ENCODE measurements around the gene PLXNA2.

Gene PLXNA2

DNA sequence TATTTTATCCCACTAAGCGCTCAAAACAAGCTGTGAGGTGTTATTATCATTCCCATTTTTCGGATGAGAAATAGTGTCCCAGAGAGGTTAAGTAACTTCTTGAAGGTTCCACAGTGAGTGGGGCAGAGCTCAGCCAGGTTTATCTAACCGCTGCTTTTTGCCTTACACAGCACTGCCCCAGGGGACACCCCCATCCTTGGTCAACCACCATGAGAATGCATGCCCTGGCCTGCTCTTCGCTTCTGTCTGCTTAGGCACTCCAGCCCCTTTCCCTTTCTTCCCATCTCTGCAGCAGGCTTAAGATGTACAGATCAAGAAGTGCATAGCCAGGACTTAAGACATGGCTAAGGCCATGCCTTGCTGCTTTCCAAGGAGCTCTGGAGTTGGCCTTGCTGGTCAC lies 174.3 kb downstream of the PLXNA2 start:
- TF ChIP-seq, protein P1, sequence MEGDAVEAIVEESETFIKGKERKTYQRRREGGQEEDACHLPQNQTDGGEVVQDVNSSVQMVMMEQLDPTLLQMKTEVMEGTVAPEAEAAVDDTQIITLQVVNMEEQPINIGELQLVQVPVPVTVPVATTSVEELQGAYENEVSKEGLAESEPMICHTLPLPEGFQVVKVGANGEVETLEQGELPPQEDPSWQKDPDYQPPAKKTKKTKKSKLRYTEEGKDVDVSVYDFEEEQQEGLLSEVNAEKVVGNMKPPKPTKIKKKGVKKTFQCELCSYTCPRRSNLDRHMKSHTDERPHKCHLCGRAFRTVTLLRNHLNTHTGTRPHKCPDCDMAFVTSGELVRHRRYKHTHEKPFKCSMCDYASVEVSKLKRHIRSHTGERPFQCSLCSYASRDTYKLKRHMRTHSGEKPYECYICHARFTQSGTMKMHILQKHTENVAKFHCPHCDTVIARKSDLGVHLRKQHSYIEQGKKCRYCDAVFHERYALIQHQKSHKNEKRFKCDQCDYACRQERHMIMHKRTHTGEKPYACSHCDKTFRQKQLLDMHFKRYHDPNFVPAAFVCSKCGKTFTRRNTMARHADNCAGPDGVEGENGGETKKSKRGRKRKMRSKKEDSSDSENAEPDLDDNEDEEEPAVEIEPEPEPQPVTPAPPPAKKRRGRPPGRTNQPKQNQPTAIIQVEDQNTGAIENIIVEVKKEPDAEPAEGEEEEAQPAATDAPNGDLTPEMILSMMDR (IDR thresholded peaks at IDR 0.05), result no peak

DNA sequence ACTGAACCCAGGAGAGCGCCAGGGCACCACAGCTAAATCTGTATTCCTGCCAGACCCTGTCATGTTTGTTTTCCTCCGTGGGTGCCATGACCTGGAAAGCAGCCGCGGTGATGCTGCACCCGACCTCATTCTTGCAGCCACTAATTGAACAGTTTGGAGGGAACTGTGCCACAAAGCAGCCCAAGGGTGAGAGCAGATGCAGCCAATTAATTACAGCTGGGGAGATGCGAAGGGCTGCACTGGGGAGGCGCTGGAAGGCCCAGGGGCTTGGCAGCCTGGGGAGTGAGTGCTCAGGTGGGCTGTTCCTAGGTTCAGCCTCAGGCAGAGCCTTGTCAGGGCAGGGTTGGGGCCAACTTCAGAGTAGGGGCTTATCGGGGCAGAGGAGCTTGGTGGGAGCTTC lies 174.9 kb downstream of the PLXNA2 start:
- TF ChIP-seq, protein P1 (IDR thresholded peaks at IDR 0.05), result no peak

DNA sequence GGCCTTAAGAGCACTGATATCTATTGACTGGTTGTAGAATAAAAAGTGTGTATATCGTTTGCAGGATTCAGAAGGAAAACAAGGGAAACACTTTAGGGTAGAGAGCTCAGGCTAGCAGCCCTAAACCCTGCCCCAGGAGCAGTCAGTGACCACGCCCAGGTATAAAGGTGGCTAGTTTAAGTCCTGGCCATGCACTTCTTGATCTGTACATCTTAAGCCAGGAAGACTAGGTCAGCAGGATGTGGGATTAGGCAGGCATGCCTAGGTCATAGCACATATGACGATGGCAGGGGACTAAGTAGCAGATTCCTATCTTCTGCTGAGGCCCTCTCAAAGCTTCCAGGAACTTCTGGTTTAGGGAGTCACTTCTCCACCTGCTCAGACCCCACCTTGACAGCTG lies 175.3 kb downstream of the PLXNA2 start:
- TF ChIP-seq, protein P1 (IDR thresholded peaks at IDR 0.05), result no peak

DNA sequence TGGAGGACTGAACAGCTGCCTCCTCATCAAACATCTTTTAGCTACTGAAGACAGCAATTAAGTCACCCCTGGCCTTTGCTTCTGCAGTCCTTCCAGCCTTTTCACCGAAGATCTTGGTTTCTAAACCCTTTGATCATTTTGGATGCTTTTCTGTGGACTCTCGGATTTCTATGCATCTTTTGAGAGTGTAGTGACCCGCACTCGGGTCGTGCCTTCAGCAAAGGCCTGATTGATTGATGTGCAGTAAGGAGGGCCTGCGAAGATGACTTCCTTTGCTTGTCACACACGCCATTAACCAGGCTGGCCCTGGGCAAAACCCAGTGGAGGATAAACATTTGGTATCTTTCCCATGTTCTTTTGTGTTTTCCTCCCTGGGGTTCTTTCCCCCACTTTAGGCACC lies 175.8 kb downstream of the PLXNA2 start:
- TF ChIP-seq, protein P1 (IDR thresholded peaks at IDR 0.05), result no peak

DNA sequence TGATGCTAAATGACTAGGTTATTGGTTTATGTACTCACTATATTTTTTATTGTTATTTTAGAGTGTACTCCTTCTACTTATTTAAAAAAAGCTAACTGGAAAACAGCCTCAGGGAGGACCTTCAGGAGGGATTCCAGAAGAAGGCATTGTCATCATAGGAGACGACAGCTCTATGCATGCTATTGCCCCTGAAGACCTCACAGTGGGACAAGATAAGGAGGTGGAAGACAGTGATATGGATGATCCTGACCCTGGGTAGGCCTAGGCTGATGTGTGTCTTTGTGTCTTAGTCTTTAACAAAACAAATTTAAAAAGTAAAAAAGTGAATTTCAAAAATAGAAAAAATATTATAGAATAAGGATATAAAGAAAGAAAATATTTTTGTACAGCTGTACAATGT lies 177.6 kb downstream of the PLXNA2 start:
- TF ChIP-seq, protein P1 (IDR thresholded peaks at IDR 0.05), result no peak

DNA sequence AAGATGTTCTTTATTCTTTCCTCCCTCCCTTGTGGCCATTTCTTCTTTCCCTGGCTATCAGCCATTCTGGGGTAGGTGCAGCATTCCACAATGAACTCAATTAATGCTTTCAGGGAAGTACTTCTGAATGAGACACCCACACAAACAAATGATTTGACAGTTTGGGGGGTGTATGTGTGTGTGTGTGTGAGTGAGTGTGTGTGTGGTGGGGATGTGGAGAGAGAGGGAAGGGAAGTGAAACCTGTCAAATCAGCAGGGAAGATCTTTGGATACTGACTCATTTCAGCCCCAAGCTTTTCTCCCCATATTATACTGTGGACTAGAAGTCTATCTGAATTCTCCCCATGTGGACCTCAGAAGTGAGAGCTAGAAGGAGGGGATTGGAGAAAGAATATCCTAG lies 178.3 kb downstream of the PLXNA2 start:
- TF ChIP-seq, protein P1 (IDR thresholded peaks at IDR 0.05), result no peak

DNA sequence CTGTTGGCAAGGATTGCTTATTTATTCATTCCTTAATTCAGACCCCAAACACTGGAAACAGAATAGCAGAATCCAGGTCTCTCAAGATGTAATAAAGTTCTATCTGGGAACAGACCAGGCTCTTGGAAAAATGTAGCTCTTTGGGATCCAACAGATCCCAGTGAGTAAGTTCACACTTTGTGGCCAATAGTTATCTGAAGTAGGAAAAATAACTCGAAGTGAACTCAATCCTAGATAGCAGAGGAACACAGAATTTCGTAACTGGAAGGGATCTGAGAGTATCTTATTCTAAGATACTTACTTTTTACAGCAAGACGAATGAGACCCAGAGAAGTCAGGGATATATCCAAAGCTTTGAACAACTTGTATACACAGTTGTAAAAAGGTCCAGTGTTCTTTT lies 182.6 kb downstream of the PLXNA2 start:
- TF ChIP-seq, protein P1 (IDR thresholded peaks at IDR 0.05), result no peak

DNA sequence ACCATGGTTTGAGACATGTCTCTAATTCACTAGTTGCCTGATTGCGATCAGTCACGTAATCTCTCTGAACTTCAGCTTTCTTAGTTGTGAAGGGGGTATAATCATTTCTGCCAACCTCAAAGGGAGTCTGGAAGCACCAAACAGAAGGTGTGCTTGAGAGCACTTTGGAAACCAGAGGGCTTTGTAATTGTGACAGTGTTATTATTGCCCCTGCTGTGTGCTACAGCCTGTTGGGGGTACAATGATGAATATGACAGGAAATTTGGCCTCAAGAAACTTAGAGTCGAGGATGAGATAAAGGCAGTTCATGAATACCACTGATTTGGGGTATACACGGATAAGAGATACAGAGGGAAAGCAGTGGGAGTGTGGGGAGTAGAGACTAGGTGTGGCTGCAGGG lies 183.1 kb downstream of the PLXNA2 start:
- TF ChIP-seq, protein P1 (IDR thresholded peaks at IDR 0.05), result no peak

All from LNCAP (cell line).